HK-2 (cell line): ENCODE data around the gene HMCN2.

ENCODE experiments used
- DNase-seq: peaks from one replicate; pipeline ENCODE4 v3.0.0-alpha.2; 2018; ENCODE audit not compliant: unreplicated experiment

Gene HMCN2

GRCh38 chr9:130366072-130366471 lies 100.5 kb downstream of the HMCN2 start:
- no peak for DNase-seq

GRCh38 chr9:130366888-130367550 lies 101.5 kb downstream of the HMCN2 start:
- DNase-seq, result no peak

- DNase-seq, result peak; percentile 21
Observed at GRCh38 chr9:130368631-130369103, 103.1 kb downstream of the HMCN2 start.

GRCh38 chr9:130370226-130370625 lies 104.7 kb downstream of the HMCN2 start:
- no peak for DNase-seq

- no peak for DNase-seq
Observed at GRCh38 chr9:130371196-130371966, 105.8 kb downstream of the HMCN2 start.

- DNase-seq, result no peak
Observed at GRCh38 chr9:130372057-130372456, 106.5 kb downstream of the HMCN2 start.

GRCh38 chr9:130373679-130374325 lies 108.2 kb downstream of the HMCN2 start:
- DNase-seq, result no peak

- DNase-seq, result no peak
Observed at GRCh38 chr9:130377612-130378011, 112.1 kb downstream of the HMCN2 start.

- DNase-seq, result no peak
Observed at GRCh38 chr9:130378875-130379648, 113.5 kb downstream of the HMCN2 start.

- peak; percentile 6 for DNase-seq
Observed at GRCh38 chr9:130379649-130379970, 114.0 kb downstream of the HMCN2 start.

GRCh38 chr9:130380920-130381469 lies 115.4 kb downstream of the HMCN2 start:
- no peak for DNase-seq

- no peak for DNase-seq
Observed at GRCh38 chr9:130381660-130382059, 116.1 kb downstream of the HMCN2 start.

GRCh38 chr9:130382096-130382495 lies 116.5 kb downstream of the HMCN2 start:
- DNase-seq, result no peak

- no peak for DNase-seq
Observed at GRCh38 chr9:130382636-130383349, 117.2 kb downstream of the HMCN2 start.

- no peak for DNase-seq
Observed at GRCh38 chr9:130383350-130383715, 117.8 kb downstream of the HMCN2 start.

GRCh38 chr9:130383979-130384676 lies 118.6 kb downstream of the HMCN2 start:
- DNase-seq, result no peak

GRCh38 chr9:130385257-130385656 lies 119.7 kb downstream of the HMCN2 start:
- DNase-seq, result no peak

- no peak for DNase-seq
Observed at GRCh38 chr9:130387398-130387797, 121.8 kb downstream of the HMCN2 start.

- no peak for DNase-seq
Observed at GRCh38 chr9:130387905-130388304, 122.3 kb downstream of the HMCN2 start.

- no peak for DNase-seq
Observed at GRCh38 chr9:130390390-130390789, 124.8 kb downstream of the HMCN2 start.

- no peak for DNase-seq
Observed at GRCh38 chr9:130390986-130391385, 125.4 kb downstream of the HMCN2 start.
